ENCODE data around the gene GLYR1.

GRCh38 chr16:4893103-4893862 lies 46.2 kb upstream of the GLYR1 start:
- no peak for TF ChIP-seq CTCF (IDR thresholded peaks at IDR 0.05)
- no peak for TF ChIP-seq POLR2AphosphoS5 (IDR thresholded peaks at IDR 0.05)
- no peak for TF ChIP-seq POLR2A (IDR thresholded peaks at IDR 0.05; ENCODE audit: low read depth)
- no peak for TF ChIP-seq EP300 (IDR thresholded peaks at IDR 0.05)

Measured in esophagus muscularis mucosa (tissue), 4 donors.